Measurements from ENCODE around the gene FGF14.

GRCh38 chr13:101712026-101712348 lies 689.9 kb downstream of the FGF14 start:
- TF ChIP-seq, protein P1, sequence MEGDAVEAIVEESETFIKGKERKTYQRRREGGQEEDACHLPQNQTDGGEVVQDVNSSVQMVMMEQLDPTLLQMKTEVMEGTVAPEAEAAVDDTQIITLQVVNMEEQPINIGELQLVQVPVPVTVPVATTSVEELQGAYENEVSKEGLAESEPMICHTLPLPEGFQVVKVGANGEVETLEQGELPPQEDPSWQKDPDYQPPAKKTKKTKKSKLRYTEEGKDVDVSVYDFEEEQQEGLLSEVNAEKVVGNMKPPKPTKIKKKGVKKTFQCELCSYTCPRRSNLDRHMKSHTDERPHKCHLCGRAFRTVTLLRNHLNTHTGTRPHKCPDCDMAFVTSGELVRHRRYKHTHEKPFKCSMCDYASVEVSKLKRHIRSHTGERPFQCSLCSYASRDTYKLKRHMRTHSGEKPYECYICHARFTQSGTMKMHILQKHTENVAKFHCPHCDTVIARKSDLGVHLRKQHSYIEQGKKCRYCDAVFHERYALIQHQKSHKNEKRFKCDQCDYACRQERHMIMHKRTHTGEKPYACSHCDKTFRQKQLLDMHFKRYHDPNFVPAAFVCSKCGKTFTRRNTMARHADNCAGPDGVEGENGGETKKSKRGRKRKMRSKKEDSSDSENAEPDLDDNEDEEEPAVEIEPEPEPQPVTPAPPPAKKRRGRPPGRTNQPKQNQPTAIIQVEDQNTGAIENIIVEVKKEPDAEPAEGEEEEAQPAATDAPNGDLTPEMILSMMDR (IDR thresholded peaks at IDR 0.05), result no peak
- TF ChIP-seq EZH2 (IDR thresholded peaks at IDR 0.05; ENCODE audit: borderline replicate concordance, insufficient read depth, low read depth, low read length, poor library complexity, severe bottlenecking), result no peak

All from B cell (primary cell).